ENCODE data around the gene BPIFB6.

The BPIFB6 gene

DNA sequence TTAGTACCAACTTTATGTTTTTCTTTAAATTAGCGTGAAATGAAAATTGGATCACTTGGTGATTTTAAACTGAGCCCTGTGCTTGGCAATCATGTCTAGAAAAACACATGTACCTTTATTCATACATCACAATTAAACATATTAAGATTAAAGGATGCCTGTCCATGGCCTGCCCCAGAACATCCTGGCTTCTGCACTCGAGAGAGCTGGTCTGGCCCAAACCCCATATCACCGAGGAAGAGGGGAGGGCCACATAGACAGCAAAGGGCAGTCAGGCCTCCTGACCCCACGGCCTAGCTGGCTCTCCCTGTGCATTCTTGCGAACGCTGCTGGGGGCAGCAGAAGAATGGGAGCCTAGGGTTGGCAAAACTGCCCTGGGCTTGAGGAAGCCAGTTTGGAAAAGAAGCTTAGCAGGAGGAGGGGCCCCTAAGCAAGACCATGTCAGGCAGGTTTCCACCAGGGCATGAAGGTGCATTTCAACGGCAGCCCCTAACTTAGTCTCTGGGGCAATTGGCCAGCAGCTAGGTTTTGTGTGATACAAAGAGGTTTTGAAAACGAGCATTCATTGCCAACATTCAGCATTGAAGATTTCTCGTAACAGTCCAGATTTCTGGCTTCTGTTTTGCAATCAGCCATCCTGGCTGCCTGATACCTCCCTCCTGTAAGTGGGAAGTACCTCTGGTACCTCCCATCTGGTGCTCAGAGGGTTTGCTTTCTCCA, 30.8 kb downstream of the BPIFB6 start:
- no peak for DNase-seq (ENCODE audit: low read depth)

GRCh38 chr20:33062825-33063149, 31.3 kb downstream of the BPIFB6 start:
- DNase-seq (ENCODE audit: low read depth): no peak

GRCh38 chr20:33063271-33063670, 31.8 kb downstream of the BPIFB6 start:
- no peak for DNase-seq (ENCODE audit: low read depth)

DNA sequence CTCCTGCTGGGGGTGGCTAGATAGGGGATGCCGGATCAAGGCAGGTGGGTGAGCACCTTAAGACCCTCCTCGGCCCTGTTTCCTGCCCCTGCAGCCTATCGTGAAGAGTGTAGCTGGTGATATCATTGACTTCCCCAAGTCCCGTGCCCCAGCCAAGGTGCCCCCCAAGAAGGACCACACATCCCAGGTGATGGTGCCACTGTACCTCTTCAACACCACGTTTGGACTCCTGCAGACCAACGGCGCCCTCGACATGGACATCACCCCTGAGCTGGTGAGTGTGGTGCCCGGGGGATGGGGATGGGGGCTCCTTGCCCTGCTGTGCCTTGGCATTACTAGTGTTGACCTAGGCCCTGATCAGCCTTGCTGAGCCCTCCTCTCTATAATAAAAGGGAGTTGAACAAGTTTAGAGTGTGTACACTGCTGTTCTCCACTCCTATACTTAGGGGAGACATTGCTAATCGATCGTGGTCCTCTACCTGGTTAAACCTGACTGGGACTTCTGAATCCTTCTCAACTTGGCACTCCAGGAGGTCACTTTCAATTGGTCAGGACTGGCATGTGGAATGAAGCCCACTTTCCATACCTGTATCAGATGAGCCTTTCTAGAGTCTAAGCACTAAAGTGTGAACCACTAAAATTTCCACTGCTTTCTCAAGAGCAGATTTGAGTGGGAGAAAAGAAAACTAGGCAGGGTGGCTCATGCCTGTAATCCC, 33.3 kb downstream of the BPIFB6 start:
- DNase-seq (ENCODE audit: low read depth): no peak

- no peak for DNase-seq (ENCODE audit: low read depth)
Observed at GRCh38 chr20:33065785-33066184, 34.3 kb downstream of the BPIFB6 start.

DNA sequence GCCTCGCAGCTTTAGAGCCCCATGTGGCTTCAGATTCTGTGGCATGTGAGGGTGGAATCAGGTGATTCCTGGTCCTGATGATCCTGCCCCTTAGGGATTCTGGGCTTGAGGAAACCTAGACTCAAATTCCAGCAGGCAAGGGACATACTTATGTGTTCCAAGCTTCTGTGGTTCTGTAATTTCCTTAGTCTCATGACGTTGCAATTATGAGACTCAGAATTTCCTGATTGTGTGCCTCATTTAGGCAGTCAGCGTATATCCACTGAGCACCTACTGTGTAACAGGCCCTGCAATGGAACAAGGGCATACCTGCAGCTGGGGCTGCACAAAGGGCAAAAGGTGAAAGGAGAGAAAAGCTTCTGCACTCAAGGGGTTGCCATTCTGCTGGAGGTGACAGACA, 36.4 kb downstream of the BPIFB6 start:
- no peak for DNase-seq (ENCODE audit: low read depth)

- no peak for DNase-seq (ENCODE audit: low read depth)
Observed at GRCh38 chr20:33068251-33068939, 36.9 kb downstream of the BPIFB6 start.

- no peak for DNase-seq (ENCODE audit: low read depth)
Observed at GRCh38 chr20:33069673-33070072, 38.2 kb downstream of the BPIFB6 start.

GRCh38 chr20:33070111-33071053, 38.9 kb downstream of the BPIFB6 start:
- DNase-seq (ENCODE audit: low read depth): no peak

- DNase-seq (ENCODE audit: low read depth): no peak
Observed at GRCh38 chr20:33071198-33071597, 39.8 kb downstream of the BPIFB6 start.

DNA sequence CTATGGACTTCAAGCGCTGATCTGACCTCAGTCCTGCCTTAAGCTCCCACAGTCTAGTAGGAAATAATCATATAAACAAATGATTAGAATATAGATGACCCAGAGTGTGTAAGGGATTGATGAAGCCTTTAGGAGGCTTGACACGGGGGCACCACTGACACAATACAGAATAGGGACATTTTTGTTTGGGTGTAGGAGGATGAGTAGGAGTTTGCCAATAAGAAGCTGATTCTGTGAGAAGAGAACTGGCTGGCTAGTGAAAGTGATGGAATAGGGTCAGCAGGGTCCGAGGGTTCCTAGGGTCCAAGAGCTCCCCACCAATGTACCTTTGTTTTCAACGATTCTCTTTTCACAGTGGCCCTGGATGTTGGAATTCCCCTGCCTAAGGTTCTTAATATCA, 40.9 kb downstream of the BPIFB6 start:
- no peak for DNase-seq (ENCODE audit: low read depth)

DNA sequence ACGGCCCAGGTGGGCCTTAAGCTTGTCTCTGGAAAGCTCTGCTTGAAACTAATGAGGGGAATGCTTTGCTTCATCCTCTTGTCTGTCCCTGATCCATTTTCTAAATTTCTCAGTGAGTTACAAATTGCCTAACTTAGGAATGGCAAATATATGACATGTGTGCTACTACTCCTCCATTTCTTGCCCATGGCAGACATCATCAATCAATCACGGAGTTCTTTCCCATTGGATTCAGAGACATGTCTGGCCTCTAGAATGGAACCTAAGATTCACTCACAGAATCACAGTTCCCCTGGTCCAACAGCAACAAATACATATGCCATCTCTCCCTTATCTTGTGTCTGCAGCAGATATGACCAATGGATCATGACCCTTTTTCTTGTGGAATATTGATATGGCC, 41.4 kb downstream of the BPIFB6 start:
- no peak for DNase-seq (ENCODE audit: low read depth)

- DNase-seq (ENCODE audit: low read depth): no peak
Observed at GRCh38 chr20:33074675-33075074, 43.2 kb downstream of the BPIFB6 start.

DNA sequence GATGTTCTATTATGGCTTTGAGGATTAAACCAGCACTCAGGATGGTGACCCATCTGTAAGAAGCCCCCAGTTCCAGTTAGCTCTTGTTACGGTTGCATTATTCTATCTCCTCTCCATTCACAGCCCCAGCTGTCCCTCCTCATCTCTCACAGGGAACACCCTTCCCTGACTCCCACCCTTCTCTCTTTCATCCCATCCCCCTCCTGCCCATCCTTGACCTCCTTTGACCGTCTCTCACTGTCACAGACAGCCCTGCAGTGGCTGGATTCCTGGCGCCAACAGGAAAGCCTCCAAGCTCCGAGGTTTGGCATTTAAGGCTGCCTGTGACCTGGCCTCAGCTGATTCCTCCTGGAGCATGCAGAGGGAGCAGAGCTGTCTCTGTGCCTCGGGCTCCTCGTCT, 43.8 kb downstream of the BPIFB6 start:
- DNase-seq (ENCODE audit: low read depth): no peak

DNA sequence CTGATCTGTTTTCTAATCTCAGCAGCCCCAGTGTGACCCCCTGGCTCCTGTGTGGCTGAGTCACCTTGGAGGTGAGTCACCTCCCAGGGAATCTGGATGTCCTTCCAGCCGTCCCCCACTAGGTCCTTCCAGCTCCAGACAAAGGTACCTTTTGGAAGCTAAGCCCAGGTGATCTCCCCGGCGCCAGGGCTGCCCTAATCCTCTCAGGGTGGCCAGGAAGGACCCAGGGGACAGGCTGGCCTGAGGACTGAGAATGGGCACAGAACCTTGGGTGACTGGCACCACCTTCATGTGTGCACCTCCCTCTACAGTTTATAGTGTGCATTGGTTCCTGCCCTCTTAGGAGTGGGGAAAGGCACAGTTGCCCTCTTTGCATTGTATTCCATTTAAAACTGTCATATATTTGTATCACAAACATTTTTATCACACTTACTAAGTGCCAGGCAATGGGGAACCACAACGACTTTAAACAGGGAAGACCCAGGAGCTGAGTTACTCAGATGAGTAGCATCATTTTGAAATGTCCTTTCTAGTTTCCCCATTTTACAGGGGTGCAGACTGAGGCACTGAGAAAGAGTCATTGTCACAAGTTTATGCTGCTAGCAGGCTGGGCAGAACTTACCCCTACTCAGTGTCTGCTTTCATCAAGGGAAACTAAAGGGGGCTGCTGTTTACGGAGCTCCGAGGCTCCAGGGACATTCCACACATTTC, 45.4 kb downstream of the BPIFB6 start:
- no peak for DNase-seq (ENCODE audit: low read depth)

DNA sequence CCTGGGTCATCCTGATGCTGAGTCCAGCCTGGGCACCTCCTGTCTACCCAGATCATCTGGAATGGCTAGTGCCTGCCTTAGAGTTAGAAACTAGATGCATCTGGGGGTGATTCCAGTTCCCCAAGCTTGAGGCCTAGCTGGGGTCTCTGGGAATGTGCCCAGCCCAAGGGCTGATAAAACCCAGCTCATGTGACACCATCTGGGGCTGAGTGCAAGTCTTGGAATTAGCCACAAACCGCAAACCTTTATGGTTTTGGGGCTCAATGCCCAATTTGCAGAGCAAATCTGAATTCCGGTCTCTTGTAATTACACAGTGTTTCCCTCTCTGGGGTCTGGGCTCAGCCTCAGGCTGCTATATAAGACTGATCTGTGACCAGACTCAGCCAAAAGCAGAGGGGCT, 47.8 kb downstream of the BPIFB6 start, which contains the start of gene BPIFB4:
Gene BPIFB4 (plus strand): TSS at position 385 of the 400 bp plus-strand sequence. CDS start 1,884 bp downstream, outside the sequence.
- peak; percentile 8 for DNase-seq (ENCODE audit: low read depth)

- no peak for DNase-seq (ENCODE audit: low read depth)
Observed at GRCh38 chr20:33081411-33082154, 50.1 kb downstream of the BPIFB6 start.

DNA sequence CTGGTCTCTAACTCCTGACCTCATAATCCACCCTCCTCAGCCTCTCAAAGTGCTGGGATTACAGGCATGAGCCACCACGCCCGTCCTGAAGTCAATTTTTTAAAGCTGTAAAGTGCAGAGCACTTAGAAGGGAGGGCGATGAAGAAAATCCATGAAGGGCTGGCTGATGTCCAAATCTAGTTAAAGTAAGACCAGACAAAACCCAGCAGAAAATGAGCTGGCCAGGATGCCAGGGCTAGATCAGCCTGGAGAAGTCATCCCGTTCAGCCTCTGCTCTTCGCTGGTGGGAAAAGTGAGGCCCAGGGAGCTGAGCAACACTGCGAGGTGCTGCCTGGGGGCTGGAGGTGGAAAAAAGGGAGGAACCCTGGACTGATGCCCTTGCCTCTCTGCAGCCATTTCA, 51.1 kb downstream of the BPIFB6 start:
- DNase-seq (ENCODE audit: low read depth): no peak

DNA sequence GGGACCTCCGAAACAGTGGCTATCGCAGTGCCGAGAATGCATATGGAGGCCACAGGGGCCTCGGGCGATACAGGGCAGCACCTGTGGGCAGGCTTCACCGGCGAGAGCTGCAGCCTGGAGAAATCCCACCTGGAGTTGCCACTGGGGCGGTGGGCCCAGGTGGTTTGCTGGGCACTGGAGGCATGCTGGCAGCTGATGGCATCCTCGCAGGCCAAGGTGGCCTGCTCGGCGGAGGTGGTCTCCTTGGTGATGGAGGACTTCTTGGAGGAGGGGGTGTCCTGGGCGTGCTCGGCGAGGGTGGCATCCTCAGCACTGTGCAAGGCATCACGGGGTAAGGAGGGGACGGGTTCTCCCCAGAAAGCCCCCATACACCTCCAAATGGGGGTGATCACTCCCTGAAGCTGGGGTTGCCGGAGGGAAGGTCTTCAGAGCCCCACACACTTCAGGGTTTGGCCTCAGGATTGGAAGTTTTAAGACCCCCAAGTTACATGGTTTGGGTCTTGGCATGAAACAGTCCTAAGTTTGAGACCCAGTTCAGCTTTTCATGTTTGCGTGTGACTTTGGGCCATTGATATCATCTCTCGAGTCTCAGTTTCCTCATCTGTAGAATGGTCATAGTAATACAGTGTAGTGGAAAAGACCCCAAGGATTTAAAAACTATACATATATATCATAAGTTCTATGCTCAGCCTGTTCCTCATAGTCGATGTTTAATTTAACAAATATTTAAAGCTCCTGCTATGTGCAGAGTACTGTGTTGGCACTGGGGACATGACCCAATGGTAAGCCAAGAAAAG, 52.3 kb downstream of the BPIFB6 start:
- no peak for DNase-seq (ENCODE audit: low read depth)

DNA sequence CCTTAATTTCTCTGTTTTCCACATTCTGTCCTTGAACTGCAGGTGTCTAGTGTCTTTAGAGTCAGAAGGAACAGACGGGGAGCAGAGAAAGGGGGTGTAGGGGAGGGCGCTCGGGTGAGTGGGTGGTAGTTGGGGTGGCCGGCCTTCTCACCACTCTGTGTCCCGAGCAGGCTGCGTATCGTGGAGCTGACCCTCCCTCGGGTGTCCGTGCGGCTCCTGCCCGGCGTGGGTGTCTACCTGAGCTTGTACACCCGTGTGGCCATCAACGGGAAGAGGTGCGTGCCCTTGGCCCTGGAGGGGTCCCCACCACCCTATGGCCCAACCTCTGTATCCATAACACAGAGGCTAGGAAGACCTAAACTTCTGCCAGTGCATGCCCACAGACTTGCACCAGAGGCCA, 53.3 kb downstream of the BPIFB6 start:
- DNase-seq (ENCODE audit: low read depth): no peak
